Cardiac fibroblast (primary cell): ENCODE data around the gene MRPL37.

Experiments
- DNase-seq, 2 donors: peaks; one replicate each; pipeline versions ENCODE4 v3.0.0 to v3.0.0-alpha.2; 2010; ENCODE audit warnings: low read depth in 2 of 2
- H3K4me3 ChIP-seq, 2 donors: replicated peaks in 1 of 2; 1 replicate in 1 of 2; 2 replicates in 1 of 2; pipeline ENCODE4 v1.5.1; 2011; ENCODE audit warnings: low read depth in 2 of 2, low read length in 2 of 2, mild to moderate bottlenecking in 2 of 2, moderate library complexity in 1 of 2
- CTCF ChIP-seq: IDR thresholded peaks from one replicate; pipeline ENCODE4 v1.5.1; 2011; ENCODE audit warnings: low read depth, mild to moderate bottlenecking, low read length, inconsistent platforms

MRPL37 gene

GRCh38 chr1:54222711-54223110 is 22.7 kb downstream of the MRPL37 start:
- H3K4me3 ChIP-seq, result no peak overlapping the region
- TF ChIP-seq CTCF, result no peak
- no peak for DNase-seq

- no peak for DNase-seq
- no peak overlapping the region for H3K4me3 ChIP-seq
- TF ChIP-seq CTCF, result no peak
Observed at GRCh38 chr1:54223441-54224202, 23.7 kb downstream of the MRPL37 start.

- no peak for TF ChIP-seq CTCF
- DNase-seq, result no peak
Observed at GRCh38 chr1:54224233-54224632, 24.3 kb downstream of the MRPL37 start.

GRCh38 chr1:54225378-54225777 is 25.4 kb downstream of the MRPL37 start:
- DNase-seq, result no peak
- H3K4me3 ChIP-seq, result no peak overlapping the region
- TF ChIP-seq CTCF, result no peak

More at GRCh38 chr1:54224233-54224632, 24.3 kb downstream of the MRPL37 start:
- no peak overlapping the region for H3K4me3 ChIP-seq

GRCh38 chr1:54225986-54226559 is 26.1 kb downstream of the MRPL37 start:
- no peak for DNase-seq
- no peak overlapping the region for H3K4me3 ChIP-seq
- TF ChIP-seq CTCF, result no peak

GRCh38 chr1:54227091-54227602 is 27.2 kb downstream of the MRPL37 start:
- no peak for TF ChIP-seq CTCF
- H3K4me3 ChIP-seq, result no peak overlapping the region
- peak; percentile 21 to 48 for DNase-seq
